HL-60 (cell line): ENCODE measurements around the gene PHPT1.

Experiments used
- CTCF ChIP-seq: IDR thresholded peaks from one replicate; pipeline ENCODE4 v1.5.1; 2011; ENCODE audit warnings: low read length, control low read depth, inconsistent platforms; ENCODE audit not compliant: insufficient read depth
- POLR2AphosphoS5 ChIP-seq: IDR thresholded peaks from 2 replicates; pipeline ENCODE4 v1.6.1; 2012; ENCODE audit warnings: low read depth
- REST ChIP-seq: IDR thresholded peaks from 2 replicates; pipeline ENCODE4 v1.6.1; 2012; ENCODE audit warnings: low read depth; ENCODE audit not compliant: insufficient replicate concordance

DNA sequence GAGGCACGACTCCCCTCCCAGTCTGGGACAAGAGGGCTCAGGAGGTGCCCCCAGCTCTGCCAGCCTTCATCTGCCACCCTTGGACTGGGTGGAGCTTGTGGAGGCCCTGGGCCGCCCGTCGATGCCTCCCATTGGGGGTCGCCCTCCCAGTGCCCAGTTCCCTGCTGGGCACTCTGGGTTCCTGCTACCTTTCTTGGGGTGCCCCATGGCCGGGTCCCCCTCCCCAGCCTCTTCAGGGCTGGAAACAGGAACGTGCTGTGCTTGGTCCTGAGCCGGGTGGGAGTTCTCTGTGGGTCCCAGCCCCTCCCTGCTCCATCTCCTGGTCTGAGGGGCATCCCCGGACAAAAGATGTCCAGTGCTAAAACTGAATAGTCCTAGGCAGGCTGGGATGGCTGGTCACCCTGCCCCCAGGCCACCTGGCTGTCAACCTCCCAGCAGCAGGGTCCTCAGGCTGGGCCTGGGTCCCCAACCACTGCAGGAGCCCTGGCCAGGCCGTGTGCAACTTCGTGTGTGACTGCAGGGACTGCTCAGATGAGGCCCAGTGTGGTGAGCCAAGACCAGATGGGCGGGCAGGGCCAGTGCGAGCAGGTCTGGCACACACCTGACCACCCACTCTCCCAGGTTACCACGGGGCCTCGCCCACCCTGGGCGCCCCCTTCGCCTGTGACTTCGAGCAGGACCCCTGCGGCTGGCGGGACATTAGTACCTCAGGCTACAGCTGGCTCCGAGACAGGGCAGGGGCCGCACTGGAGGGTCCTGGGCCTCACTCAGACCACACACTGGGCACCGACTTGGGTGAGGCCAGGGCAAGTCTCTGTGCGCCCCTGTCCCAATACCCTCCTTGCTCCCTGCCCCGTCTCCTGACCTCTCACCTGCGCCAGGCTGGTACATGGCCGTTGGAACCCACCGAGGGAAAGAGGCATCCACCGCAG lies 3.7 kb downstream of the PHPT1 start:
- no peak for TF ChIP-seq CTCF
- no peak for TF ChIP-seq POLR2AphosphoS5
- TF ChIP-seq REST: no peak
